Measurements from ENCODE around the gene EAPP.

GRCh38 chr14:34470319-34470718 lies 69.2 kb downstream of the EAPP start:
- TF ChIP-seq CEBPZ (IDR thresholded peaks at IDR 0.05; ENCODE audit: low read depth, low read length), result no peak
- no peak for TF ChIP-seq NKRF (conservative IDR thresholded peaks at IDR 0.05)
- no peak for TF ChIP-seq ZNF24 (IDR thresholded peaks at IDR 0.05)
- no peak for TF ChIP-seq RAD51 (IDR thresholded peaks at IDR 0.05)
- no peak for TF ChIP-seq NFYB (IDR thresholded peaks at IDR 0.05; ENCODE audit: insufficient read depth, low read depth, low read length)
- no peak for TF ChIP-seq NBN (IDR thresholded peaks at IDR 0.05)
- TF ChIP-seq RAD21 (IDR thresholded peaks at IDR 0.05; ENCODE audit: insufficient read depth, low read depth, low read length), result no peak
- no peak for TF ChIP-seq POLR2A (IDR thresholded peaks at IDR 0.05; ENCODE audit: low read depth, low read length)
- TF ChIP-seq EZH2 (IDR thresholded peaks at IDR 0.05; ENCODE audit: borderline replicate concordance, control insufficient read depth, low read depth, low read length), result no peak
- no peak for TF ChIP-seq PBX3 (IDR thresholded peaks at IDR 0.05; ENCODE audit: insufficient replicate concordance, low read depth, low read length)
- TF ChIP-seq CEBPB (IDR thresholded peaks at IDR 0.05; ENCODE audit: borderline replicate concordance in 1 of 2, low read depth in 2 of 2, low read length in 2 of 2), result no peak
- TF ChIP-seq ATF2 (IDR thresholded peaks at IDR 0.05; ENCODE audit: low read length), result no peak
- TF ChIP-seq ZZZ3 (IDR thresholded peaks at IDR 0.05; ENCODE audit: control insufficient read depth, insufficient read length, low read depth), result no peak
